ENCODE measurements around the gene PRAMEF6. TPM values are rescaled to one million over a fixed set of nuclear protein-coding genes. Genes with fewer than 3 reads are reported as not detected.
"Not testable (repeated sequence)": the region's sequence is repeated elsewhere in the genome, so short reads cannot be mapped to it uniquely, and the experiment has no call there.

Gene PRAMEF6
- total RNA-seq (2012; rRNA removed) = not detected in 2 replicates

DNA sequence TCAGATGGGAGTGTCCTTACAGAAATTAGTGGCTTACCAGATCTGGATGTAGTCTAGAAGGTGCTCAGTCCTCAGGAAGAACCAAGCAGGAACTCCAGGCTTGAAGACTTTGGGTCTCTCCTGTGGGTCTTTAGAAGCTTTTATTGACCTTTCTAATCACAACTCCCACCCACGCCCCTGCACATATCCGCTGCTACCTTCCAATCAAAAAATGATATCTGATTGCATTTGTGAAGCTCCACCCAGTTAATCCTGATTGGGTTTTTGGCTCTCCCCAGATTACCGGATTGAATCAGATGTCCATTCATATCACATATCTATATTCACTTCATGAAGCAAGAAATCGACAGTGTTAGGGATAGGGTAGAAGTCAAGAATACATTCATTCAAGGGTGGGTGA is at the start of gene PRAMEF6:
TSS of gene PRAMEF6 (minus strand) at position 101 of the 400 bp plus-strand sequence. CDS start 5,062 bp downstream, outside the sequence.
- H3K4me2 ChIP-seq (ENCODE audit: low read length); H3K4me1 ChIP-seq (ENCODE audit: control insufficient read depth, insufficient read depth, low read length); H3K27me3 ChIP-seq (ENCODE audit: control insufficient read depth, insufficient read depth, low read length); H3K4me3 ChIP-seq (ENCODE audit: low read length); H3K9ac ChIP-seq (ENCODE audit: low read depth, low read length); H3K36me3 ChIP-seq (ENCODE audit: insufficient read depth, low read length); H3K9me3 ChIP-seq (replicated peaks; ENCODE audit: low read length): not testable (repeated sequence)

GRCh38 chr1:12924368-12924767 is 23.0 kb downstream of the PRAMEF6 start:
- not testable (repeated sequence) for H3K9me3 ChIP-seq (replicated peaks; ENCODE audit: low read length); H3K4me2 ChIP-seq (ENCODE audit: low read length); H3K4me3 ChIP-seq (ENCODE audit: low read length); H3K4me1 ChIP-seq (ENCODE audit: control insufficient read depth, insufficient read depth, low read length); H3K36me3 ChIP-seq (ENCODE audit: insufficient read depth, low read length); H3K9ac ChIP-seq (ENCODE audit: low read depth, low read length); H3K27me3 ChIP-seq (ENCODE audit: control insufficient read depth, insufficient read depth, low read length)

- H3K4me2 ChIP-seq (ENCODE audit: low read length); H3K9ac ChIP-seq (ENCODE audit: low read depth, low read length); H3K4me3 ChIP-seq (ENCODE audit: low read length); H3K9me3 ChIP-seq (replicated peaks; ENCODE audit: low read length); H3K36me3 ChIP-seq (ENCODE audit: insufficient read depth, low read length); H3K4me1 ChIP-seq (ENCODE audit: control insufficient read depth, insufficient read depth, low read length); H3K27me3 ChIP-seq (ENCODE audit: control insufficient read depth, insufficient read depth, low read length): not testable (repeated sequence)
Measured at GRCh38 chr1:12921749-12922148, 25.6 kb downstream of the PRAMEF6 start.

DNA sequence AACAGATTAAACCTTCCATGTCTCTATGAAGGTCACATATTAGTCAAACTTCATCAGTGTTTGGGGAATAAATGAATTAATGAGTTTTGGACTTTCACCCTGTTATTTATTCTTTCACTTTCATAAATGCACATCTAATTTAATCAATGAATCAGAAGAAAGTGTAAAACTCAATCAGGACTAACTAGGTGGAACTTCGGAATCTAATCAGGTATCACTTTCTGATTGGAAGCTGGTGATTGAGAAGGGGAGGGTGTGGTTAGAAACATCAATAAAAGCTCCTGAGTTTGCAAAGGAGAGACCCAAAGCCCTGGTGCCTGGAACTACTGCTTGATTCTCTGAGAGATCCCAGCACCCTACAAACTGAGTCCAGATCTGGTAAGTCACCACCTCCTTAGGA is 31.1 kb downstream of the PRAMEF6 start, which contains the start of gene PRAMEF7:
TSS of gene PRAMEF7 (plus strand) at position 301 of the 400 bp plus-strand sequence. CDS start 1,083 bp downstream, outside the sequence.
- H3K9ac ChIP-seq (ENCODE audit: low read depth, low read length); H3K9me3 ChIP-seq (replicated peaks; ENCODE audit: low read length); H3K4me1 ChIP-seq (ENCODE audit: control insufficient read depth, insufficient read depth, low read length); H3K27me3 ChIP-seq (ENCODE audit: control insufficient read depth, insufficient read depth, low read length); H3K4me2 ChIP-seq (ENCODE audit: low read length); H3K4me3 ChIP-seq (ENCODE audit: low read length); H3K36me3 ChIP-seq (ENCODE audit: insufficient read depth, low read length): not testable (repeated sequence)

DNA sequence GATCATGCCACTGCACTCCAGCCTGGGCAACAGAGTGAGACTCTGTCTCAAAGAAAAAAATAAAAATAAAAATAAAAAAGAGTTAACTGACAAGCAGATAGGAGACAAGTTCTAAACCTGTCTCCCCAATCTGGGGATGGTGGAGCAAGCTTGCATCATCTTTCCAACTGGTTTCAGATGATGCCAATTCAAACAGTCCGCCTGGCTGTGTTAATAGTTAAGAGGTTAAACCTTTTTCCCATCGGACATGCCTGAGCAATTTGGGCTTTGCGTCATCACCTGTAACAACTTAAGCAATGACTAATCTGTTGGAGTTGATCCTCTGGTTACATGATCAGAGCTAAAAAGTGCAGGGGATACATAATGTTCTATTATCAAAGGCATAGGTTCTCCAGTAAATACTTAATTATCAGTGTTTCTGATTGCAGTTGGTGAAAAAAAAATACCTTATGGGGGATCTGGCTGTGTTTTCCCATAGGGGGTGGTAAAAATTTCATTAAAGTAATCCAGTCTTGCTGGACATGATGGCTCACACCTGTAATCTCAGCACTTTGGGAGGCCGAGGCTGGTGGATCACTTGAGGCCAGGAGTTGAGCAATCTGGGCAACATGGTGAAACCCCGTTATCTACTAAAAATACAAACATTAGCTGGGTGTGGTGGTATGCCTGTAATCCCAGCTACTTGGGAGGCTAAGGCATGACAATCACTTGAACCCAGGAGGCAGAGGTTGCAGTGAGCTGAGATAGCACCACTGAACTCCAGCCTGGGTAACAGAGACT is 43.4 kb downstream of the PRAMEF6 start:
- not testable (repeated sequence) for H3K4me1 ChIP-seq (ENCODE audit: control insufficient read depth, insufficient read depth, low read length); H3K27me3 ChIP-seq (ENCODE audit: control insufficient read depth, insufficient read depth, low read length); H3K4me3 ChIP-seq (ENCODE audit: low read length); H3K9ac ChIP-seq (ENCODE audit: low read depth, low read length); H3K4me2 ChIP-seq (ENCODE audit: low read length); H3K9me3 ChIP-seq (replicated peaks; ENCODE audit: low read length); H3K36me3 ChIP-seq (ENCODE audit: insufficient read depth, low read length)

DNA sequence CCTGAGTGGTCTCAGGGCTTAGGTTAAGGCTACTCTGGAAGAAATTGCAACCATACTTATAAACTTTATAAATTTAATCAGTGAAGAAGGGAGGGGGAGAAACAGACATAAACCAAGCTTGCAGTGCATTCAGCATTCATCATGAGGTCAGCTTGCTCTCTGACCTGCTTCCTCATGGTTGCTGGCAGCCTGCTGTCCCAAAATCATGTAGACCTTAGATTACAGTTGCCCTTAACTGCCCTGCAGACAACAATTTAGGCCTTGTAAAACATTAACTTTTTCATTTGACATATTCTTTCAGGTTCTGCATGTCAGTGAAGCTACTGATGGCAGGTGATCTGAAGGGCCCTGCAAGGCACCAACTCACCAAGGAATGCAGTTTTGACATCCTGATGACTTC is 48.2 kb downstream of the PRAMEF6 start:
- not testable (repeated sequence) for H3K27me3 ChIP-seq (ENCODE audit: control insufficient read depth, insufficient read depth, low read length); H3K4me2 ChIP-seq (ENCODE audit: low read length); H3K4me1 ChIP-seq (ENCODE audit: control insufficient read depth, insufficient read depth, low read length); H3K9me3 ChIP-seq (replicated peaks; ENCODE audit: low read length); H3K36me3 ChIP-seq (ENCODE audit: insufficient read depth, low read length); H3K4me3 ChIP-seq (ENCODE audit: low read length); H3K9ac ChIP-seq (ENCODE audit: low read depth, low read length)

DNA sequence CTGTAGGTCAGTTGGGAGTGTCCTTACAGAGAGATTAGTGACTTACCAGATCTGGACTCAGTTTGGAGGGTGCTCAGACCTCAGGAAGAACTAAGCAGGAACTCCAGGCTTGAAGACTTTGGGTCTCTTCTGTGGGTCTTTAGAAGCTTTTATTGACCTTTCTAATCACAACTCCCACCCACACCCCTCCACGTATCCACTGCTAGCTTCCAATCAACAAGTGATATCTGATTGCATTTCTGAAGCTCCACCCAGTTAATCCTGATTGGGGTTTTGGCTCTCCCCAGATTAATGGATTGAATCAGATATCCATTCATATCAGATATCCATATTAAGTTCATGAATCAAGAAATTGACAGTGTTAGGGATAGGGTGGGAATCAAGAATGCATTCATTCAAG is 49.2 kb downstream of the PRAMEF6 start, which contains the start of gene PRAMEF10:
TSS of gene PRAMEF10 (minus strand) at position 101 of the 400 bp plus-strand sequence. CDS start 2,423 bp downstream, outside the sequence.
- H3K36me3 ChIP-seq (ENCODE audit: insufficient read depth, low read length); H3K4me2 ChIP-seq (ENCODE audit: low read length); H3K27me3 ChIP-seq (ENCODE audit: control insufficient read depth, insufficient read depth, low read length); H3K4me1 ChIP-seq (ENCODE audit: control insufficient read depth, insufficient read depth, low read length); H3K9ac ChIP-seq (ENCODE audit: low read depth, low read length); H3K4me3 ChIP-seq (ENCODE audit: low read length); H3K9me3 ChIP-seq (replicated peaks; ENCODE audit: low read length): not testable (repeated sequence)

Small RNA genes lying within 50 kb of the gene (small RNA-seq; reads per million reads assigned to genes)
- not detected for gene RNU6-1072P

Data from skeletal muscle satellite cell (primary cell).